ENCODE data around the gene SHB.

GRCh38 chr9:38039907-38040682 lies 28.9 kb downstream of the SHB start:
- TF ChIP-seq, protein P1, sequence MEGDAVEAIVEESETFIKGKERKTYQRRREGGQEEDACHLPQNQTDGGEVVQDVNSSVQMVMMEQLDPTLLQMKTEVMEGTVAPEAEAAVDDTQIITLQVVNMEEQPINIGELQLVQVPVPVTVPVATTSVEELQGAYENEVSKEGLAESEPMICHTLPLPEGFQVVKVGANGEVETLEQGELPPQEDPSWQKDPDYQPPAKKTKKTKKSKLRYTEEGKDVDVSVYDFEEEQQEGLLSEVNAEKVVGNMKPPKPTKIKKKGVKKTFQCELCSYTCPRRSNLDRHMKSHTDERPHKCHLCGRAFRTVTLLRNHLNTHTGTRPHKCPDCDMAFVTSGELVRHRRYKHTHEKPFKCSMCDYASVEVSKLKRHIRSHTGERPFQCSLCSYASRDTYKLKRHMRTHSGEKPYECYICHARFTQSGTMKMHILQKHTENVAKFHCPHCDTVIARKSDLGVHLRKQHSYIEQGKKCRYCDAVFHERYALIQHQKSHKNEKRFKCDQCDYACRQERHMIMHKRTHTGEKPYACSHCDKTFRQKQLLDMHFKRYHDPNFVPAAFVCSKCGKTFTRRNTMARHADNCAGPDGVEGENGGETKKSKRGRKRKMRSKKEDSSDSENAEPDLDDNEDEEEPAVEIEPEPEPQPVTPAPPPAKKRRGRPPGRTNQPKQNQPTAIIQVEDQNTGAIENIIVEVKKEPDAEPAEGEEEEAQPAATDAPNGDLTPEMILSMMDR (IDR thresholded peaks at IDR 0.05) = no peak
- TF ChIP-seq POLR2A (IDR thresholded peaks at IDR 0.05) (no peak), POLR2AphosphoS5 (IDR thresholded peaks at IDR 0.05) (no peak)
